HCT116 (cell line): Measurements from ENCODE around the gene PGAP6. TPM values are rescaled to one million over a fixed set of nuclear protein-coding genes. Genes with fewer than 3 reads are reported as not detected.

Experiments
- ATAC-seq: fragments of 200-7000 bp; cut with Tn5 transposase; 2 replicates; pipeline ENCODE4 v1.9.1; 2020; ENCODE audit warnings: mild to moderate bottlenecking, moderate library complexity
- BruUV-seq: library from RNA; stranded (reverse); fragments of 400-500 nt; replicated peaks from 2 replicates; lab custom pipeline; 2021; lab: Mats Ljungman, UMichigan
- CTCF ChIA-PET: fragments of 300-600 bp; sonication (Branson Sonifier 250); formaldehyde crosslinking; loops from one replicate; lab custom pipeline; 2021; ENCODE audit warnings: antibody characterized with exemption; lab: Charles Lee
- POLR2A ChIA-PET: fragments of 300-600, 350-600 bp; sonication (Branson Sonifier 250); formaldehyde crosslinking; loops from one replicate; lab custom pipeline; 2021; ENCODE audit warnings: antibody characterized with exemption; lab: Charles Lee
- RAD21 ChIA-PET, 2 experiments: fragments of 300-600 bp; sonication (Branson Sonifier 250); formaldehyde crosslinking; loops; one replicate each; lab custom pipeline; 2023; ENCODE audit warnings: low total read pairs in 2 of 2; ENCODE audit not compliant: uncharacterized antibody in 2 of 2, unreplicated experiment in 2 of 2, low non-redundant PET in 1 of 2; lab: Charles Lee
- DNase-seq: peaks from one replicate; pipeline ENCODE4 v3.0.0-alpha.2; 2010; ENCODE audit warnings: low read depth, low spot score
- H2AFZ ChIP-seq: fragments of 200-600 bp; shearing (Covaris generic), sonication (generic); 2 replicates; pipeline ENCODE4 v1.6.1; 2017; ENCODE audit warnings: low read depth, mixed run types, mixed read lengths, antibody characterized with exemption, low read length; ENCODE audit not compliant: poor library complexity, severe bottlenecking
- H3K27ac ChIP-seq: 2 replicates; pipeline ENCODE4 v1.5.1; 2012; ENCODE audit warnings: low read depth, low read length
- H3K27me3 ChIP-seq: fragments of 200-600 bp; sonication (generic); 2 replicates; pipeline ENCODE4 v1.6.1; 2016; ENCODE audit warnings: mixed run types, low read length, mixed read lengths; ENCODE audit not compliant: insufficient read depth
- H3K36me3 ChIP-seq, 2 experiments: fragments of 200-500 bp in 1 of 2; fragments of 200-600 bp in 1 of 2; sonication (Bioruptor generic) in 1 of 2; sonication (generic) in 1 of 2; 2 replicates each; pipeline versions ENCODE4 v1.5.1 to v1.6.1; 2014 to 2016; ENCODE audit warnings: low read length in 2 of 2, inconsistent platforms in 1 of 2, mixed read lengths in 1 of 2, mixed run types in 1 of 2; ENCODE audit not compliant: insufficient read depth in 2 of 2, control insufficient read depth in 1 of 2
- H3K4me1 ChIP-seq, 2 experiments: fragments of 200-600 bp in 1 of 2; sonication (generic) in 1 of 2; 2 replicates each; pipeline versions ENCODE4 v1.5.1 to v1.6.1; 2012 to 2017; ENCODE audit warnings: low read length in 2 of 2, inconsistent platforms in 1 of 2, mild to moderate bottlenecking in 1 of 2, mixed read lengths in 1 of 2, mixed run types in 1 of 2, moderate library complexity in 1 of 2; ENCODE audit not compliant: insufficient read depth in 2 of 2, control insufficient read depth in 1 of 2
- H3K4me2 ChIP-seq: fragments of 200-600 bp; sonication (generic); 2 replicates; pipeline ENCODE4 v1.6.1; 2017; ENCODE audit warnings: mixed run types, low read length, mixed read lengths
- H3K4me3 ChIP-seq, 2 experiments: fragments of 200-600 bp in 1 of 2; sonication (generic) in 1 of 2; replicated peaks in 1 of 2; 2 replicates each; pipeline ENCODE4 v1.5.1; 2011 to 2016; ENCODE audit warnings: low read length in 2 of 2, control low read depth in 1 of 2, low read depth in 1 of 2, mild to moderate bottlenecking in 1 of 2, mixed read lengths in 1 of 2, mixed run types in 1 of 2
- H3K79me2 ChIP-seq: fragments of 200-600 bp; sonication (generic); 2 replicates; pipeline ENCODE4 v1.6.1; 2017; ENCODE audit warnings: mild to moderate bottlenecking, mixed run types, low read length, moderate library complexity, mixed read lengths; ENCODE audit not compliant: insufficient read depth
- H3K9ac ChIP-seq: fragments of 200-600 bp; sonication (generic); 2 replicates; pipeline ENCODE4 v1.6.1; 2016; ENCODE audit warnings: low read length, mixed read lengths
- H3K9me2 ChIP-seq: fragments of 200-600 bp; sonication (generic), shearing (Covaris generic); 2 replicates; pipeline ENCODE4 v1.6.1; 2017; ENCODE audit warnings: mixed run types, mild to moderate bottlenecking, moderate library complexity; ENCODE audit not compliant: insufficient read depth
- H3K9me3 ChIP-seq, 2 experiments: fragments of 200-500 bp in 1 of 2; fragments of 200-600 bp in 1 of 2; sonication (Bioruptor generic) in 1 of 2; sonication (generic) in 1 of 2; 2 replicates each; pipeline ENCODE4 v1.6.1; 2014 to 2017; ENCODE audit warnings: low read length in 2 of 2, mixed read lengths in 2 of 2, inconsistent platforms in 1 of 2, low read depth in 1 of 2, mild to moderate bottlenecking in 1 of 2, mixed run types in 1 of 2, moderate library complexity in 1 of 2; ENCODE audit not compliant: control insufficient read depth in 1 of 2, insufficient read depth in 1 of 2
- H4K20me1 ChIP-seq: fragments of 200-600 bp; sonication (generic), shearing (Covaris generic); 2 replicates; pipeline ENCODE4 v1.6.1; 2017; ENCODE audit warnings: mixed run types, mild to moderate bottlenecking, moderate library complexity; ENCODE audit not compliant: insufficient read depth
- ATF3 ChIP-seq: IDR thresholded peaks from 2 replicates; pipeline ENCODE4 v1.6.1; 2012
- CTCF ChIP-seq, 3 experiments: fragments of 200-600 bp in 1 of 3; sonication (generic) in 1 of 3; IDR thresholded peaks in 2 of 3; conservative IDR thresholded peaks in 1 of 3; 2 replicates each; pipeline ENCODE4 v1.5.1; 2012 to 2017; ENCODE audit warnings: low read depth in 2 of 3, low read length in 2 of 3, antibody characterized with exemption in 1 of 3, borderline replicate concordance in 1 of 3, control low read depth in 1 of 3, mild to moderate bottlenecking in 1 of 3, mixed read lengths in 1 of 3, mixed run types in 1 of 3, moderate library complexity in 1 of 3; ENCODE audit not compliant: insufficient read depth in 1 of 3
- POLR2A ChIP-seq: IDR thresholded peaks from 2 replicates; pipeline ENCODE4 v1.7.0; 2011; ENCODE audit warnings: borderline replicate concordance; ENCODE audit not compliant: insufficient read depth, insufficient read length; ENCODE audit errors: extremely low read depth
- REST ChIP-seq: IDR thresholded peaks from 2 replicates; pipeline ENCODE4 v1.6.1; 2012; ENCODE audit warnings: low read depth
- TCF7L2 ChIP-seq: IDR thresholded peaks from 2 replicates; pipeline ENCODE4 v1.7.0; 2011; ENCODE audit warnings: borderline replicate concordance, inconsistent platforms; ENCODE audit not compliant: insufficient read depth, insufficient read length; ENCODE audit errors: extremely low read depth
- ZNF274 ChIP-seq: fragments of 200-500 bp; sonication (Bioruptor generic); IDR thresholded peaks from 2 replicates; pipeline ENCODE4 v1.6.1; 2014; ENCODE audit warnings: mild to moderate bottlenecking, low read depth, low read length, inconsistent platforms
- intact Hi-C: fragments of 100-400 bp; cut with micrococcal nuclease; formaldehyde crosslinking; loops from 2 replicates; pipeline ENCODE4 v1.10.0; 2022
- total RNA-seq: library from RNA; stranded (reverse); gene quantifications from one replicate; pipeline ENCODE4 v1.2.1, GENCODE V29; 2021; ENCODE audit not compliant: unreplicated experiment
- TF ChIP-seq, protein P1 (sequence below): IDR thresholded peaks from 2 replicates; pipeline ENCODE4 v1.6.1; 2011; ENCODE audit warnings: mild to moderate bottlenecking, low read length, moderate library complexity; ENCODE audit not compliant: insufficient replicate concordance; ENCODE audit errors: extremely low read depth

PGAP6 gene
- total RNA-seq, 1 experiment from 2014 or later, result 35.4 TPM

DNA sequence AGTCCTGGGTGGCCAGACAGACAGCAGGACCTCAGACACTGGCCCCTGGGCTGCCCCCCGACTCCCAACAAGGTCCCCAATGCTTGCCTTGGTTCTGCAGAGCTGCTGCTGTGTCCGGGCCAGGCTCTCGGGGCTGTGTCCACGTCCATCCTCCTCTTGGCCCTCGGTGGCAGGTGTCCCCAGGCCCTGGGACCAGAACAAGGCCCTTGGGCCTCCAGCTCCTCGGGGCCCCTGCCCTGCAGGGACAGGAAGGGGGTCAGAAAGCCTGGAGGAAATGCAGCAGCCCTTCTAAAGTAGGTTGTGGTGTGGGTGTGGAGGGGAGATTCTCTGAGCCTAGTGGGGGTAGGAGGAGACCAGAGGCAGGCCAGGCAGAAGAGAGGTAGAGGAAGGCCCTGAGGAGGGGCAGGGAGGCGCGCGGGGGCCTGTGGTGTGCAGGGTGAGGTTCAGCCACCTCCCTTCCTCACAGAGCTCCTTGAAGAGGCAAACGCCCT, 26.8 kb downstream of the PGAP6 start:
- Histone ChIP-seq H3K79me2 (peaks cover 17% of the 10 kb centered on the region), H3K27ac (no peak overlapping the region), H4K20me1 (no peaks in the 10 kb centered on the region), H3K9me3 (no peaks in the 10 kb centered on the region), H3K4me2 (no peak overlapping the region), H3K9me2 (no peaks in the 10 kb centered on the region), H3K4me3 (no peak overlapping the region), H3K9ac (no peak overlapping the region), H3K27me3 (no peaks in the 10 kb centered on the region), H2AFZ (no peak overlapping the region), H3K4me1 (peaks cover 2 to 7% of the 10 kb centered on the region in 2 experiments; a peak in 1 of 4 replicates), H3K36me3 (0 out of 4 replicates have a peak, but pooled peaks cover 0 to 4% of the 10 kb centered on the region in 2 experiments)
- POLR2A ChIA-PET, result no interaction called here
- ATAC-seq (no peak), DNase-seq (no peak)
- RAD21 ChIA-PET, result no interaction called here
- CTCF ChIA-PET, result no interaction called here
- BruUV-seq, result no TSS peak
- TF ChIP-seq POLR2A, result no peak
- no peak for TF ChIP-seq TCF7L2
- TF ChIP-seq, protein P1, sequence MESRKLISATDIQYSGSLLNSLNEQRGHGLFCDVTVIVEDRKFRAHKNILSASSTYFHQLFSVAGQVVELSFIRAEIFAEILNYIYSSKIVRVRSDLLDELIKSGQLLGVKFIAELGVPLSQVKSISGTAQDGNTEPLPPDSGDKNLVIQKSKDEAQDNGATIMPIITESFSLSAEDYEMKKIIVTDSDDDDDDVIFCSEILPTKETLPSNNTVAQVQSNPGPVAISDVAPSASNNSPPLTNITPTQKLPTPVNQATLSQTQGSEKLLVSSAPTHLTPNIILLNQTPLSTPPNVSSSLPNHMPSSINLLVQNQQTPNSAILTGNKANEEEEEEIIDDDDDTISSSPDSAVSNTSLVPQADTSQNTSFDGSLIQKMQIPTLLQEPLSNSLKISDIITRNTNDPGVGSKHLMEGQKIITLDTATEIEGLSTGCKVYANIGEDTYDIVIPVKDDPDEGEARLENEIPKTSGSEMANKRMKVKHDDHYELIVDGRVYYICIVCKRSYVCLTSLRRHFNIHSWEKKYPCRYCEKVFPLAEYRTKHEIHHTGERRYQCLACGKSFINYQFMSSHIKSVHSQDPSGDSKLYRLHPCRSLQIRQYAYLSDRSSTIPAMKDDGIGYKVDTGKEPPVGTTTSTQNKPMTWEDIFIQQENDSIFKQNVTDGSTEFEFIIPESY, result no peak
- TF ChIP-seq REST, result no peak
- TF ChIP-seq CTCF (IDR thresholded peaks at IDR 0.05 in 2 of 3, conservative IDR thresholded peaks at IDR 0.05 in 1 of 3; ENCODE audit: borderline replicate concordance in 1 of 3, insufficient read depth in 1 of 3, low read depth in 2 of 3, low read length in 2 of 3), result no peak
- TF ChIP-seq ATF3, result no peak
- no peak for TF ChIP-seq ZNF274
- intact Hi-C loops, result loop anchor here (5.0 kb wide), 1 partner anchor 128 kb away; the partner anchor contains the start of gene LUC7L
